GM18526 (cell line): ENCODE data around the gene KCNK17.

Experiments
- POLR2A ChIP-seq: IDR thresholded peaks from 3 replicates; pipeline ENCODE4 v1.6.1; 2011; ENCODE audit not compliant: insufficient read length; ENCODE audit errors: extremely low read depth

The KCNK17 gene

DNA sequence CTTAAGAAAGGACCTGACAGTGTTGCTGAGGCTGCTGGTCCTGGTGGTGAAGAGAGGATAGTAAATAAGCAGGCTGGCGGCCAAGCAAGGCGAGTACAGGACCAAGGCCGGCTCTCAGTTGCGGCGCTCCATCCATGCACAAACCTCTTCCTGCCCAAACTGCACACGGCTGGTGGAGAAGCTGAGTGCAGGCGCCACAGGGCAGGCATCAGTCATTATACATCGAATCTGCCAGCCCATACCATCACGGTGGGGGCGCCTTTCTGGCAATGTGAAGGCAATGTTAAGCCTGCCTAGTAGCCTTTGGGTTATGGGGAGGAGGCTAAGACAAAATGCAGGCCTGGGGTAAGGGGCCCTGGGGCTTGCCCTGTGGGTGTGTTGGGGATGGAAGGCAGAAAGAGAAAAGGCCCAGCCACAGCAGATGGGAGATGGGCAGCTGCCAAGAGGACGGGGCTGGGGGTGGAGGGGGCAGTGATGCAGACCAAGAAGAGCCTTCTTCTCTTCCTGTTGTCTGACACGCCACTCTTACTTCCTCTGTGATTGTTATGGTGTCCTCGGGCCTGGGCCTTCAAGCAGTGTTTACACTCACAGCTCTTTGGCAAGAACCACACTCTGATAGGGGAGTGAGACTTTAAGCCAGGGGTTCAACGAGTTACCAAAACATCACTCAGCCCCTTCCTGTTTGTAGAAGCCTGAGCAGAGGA is 28.6 kb upstream of the KCNK17 start:
- TF ChIP-seq POLR2A, result no peak

DNA sequence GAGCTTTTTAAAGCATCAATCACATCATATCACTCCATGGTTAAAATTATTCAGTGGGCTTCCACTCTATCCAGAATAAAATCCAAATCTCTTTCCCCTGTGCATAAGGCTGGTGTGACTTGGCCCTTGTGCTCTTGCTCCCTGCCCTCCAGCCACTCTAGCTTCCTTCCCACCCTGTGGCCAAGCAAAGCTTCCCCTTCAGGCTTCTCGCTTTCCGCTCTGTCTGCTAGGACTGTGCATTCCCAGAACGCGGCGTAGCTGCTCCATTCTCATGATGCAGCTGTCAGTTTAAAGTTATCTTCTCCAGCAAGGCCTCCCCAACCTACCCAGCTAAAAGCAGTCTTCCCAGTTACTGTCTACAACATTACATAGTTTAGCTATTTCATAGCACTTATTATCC is 27.7 kb upstream of the KCNK17 start:
- TF ChIP-seq POLR2A, result no peak

DNA sequence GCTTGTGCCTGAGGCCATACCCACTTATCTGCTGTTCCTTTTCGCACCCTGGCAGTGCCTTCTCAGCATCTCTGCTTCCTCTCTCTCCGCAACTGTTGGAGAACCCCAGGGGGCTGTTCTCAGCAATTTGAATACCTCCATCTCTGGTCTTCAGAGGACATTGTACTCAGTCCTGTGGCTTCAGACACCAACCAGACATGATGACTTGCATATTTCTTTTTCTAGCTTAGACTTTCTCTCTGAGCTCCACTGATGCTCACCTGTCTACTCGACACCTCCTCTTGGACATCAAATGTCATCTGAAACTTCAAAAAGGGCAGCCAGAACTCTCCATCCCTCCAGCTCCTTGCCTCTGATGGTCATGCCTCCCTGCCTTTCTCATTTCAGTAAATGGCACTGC is 27.1 kb upstream of the KCNK17 start:
- no peak for TF ChIP-seq POLR2A

DNA sequence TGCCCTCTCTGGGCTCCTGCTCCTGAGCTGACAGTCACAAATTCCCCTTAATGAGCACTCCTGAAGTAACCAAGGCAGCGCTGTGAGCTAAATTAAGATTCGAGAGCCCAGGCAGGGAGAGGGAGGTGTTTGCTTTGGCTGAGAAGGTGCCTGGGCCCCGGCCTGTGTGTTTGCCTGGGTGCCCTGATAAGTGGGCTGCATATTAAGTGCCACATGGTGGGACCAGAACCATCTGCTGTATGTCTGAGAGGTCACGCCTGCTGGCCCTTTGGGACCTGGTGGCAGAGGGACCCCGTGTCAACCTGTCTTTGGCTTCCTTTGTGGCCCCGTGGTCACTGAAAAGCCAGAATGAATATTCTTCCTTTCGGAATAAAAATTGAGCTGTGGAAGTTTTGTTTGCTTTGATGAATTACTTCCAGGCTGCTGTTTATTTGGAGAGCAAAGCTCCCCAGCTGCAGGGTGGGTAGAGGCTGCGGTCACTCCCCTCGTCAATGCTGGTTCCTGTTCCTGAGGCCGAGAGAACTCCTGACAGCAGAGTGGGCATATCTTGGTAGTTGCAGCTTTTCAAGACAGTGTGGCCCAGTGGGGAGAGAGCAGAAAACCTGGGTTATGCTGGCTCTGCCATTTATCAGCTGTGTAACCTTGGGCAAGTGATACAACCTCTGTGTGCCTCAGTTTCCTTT is 25.8 kb upstream of the KCNK17 start:
- no peak for TF ChIP-seq POLR2A

DNA sequence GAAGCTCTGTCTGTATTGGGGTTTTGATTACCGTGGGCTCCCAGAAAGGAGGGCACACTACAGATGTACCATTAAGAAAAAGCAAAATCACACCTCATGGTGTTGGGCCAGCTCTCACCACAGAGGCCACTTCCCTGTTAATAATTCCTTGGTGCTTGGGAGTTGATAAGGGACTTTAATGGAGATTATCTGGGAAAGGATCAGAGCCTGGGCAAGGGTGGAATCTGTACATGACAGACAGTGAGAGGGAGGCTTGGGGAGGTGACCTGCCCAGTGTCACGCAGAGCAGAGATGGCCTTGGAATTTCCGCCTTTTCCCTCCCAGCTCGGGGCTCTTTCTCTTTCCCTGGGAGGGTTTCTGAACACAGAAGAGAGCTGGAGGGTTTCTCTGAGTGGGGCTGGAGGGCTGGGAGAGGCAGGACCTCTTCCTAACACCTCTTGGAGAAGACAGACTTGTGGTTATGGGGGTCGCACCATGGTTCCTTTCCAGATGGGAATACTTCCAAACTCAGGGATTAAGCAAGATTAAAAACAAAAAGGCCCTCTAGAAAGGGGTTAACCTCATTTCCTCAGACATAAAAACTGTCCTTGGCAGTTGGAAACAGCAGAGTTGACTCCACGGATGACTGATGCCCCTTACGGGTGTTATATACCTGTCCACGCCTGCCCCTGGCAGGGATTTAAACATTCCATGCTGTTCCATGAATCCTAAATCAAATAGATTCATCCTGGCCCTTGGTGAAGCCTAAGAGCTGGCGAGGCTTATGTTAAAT is 25.1 kb upstream of the KCNK17 start:
- no peak for TF ChIP-seq POLR2A

DNA sequence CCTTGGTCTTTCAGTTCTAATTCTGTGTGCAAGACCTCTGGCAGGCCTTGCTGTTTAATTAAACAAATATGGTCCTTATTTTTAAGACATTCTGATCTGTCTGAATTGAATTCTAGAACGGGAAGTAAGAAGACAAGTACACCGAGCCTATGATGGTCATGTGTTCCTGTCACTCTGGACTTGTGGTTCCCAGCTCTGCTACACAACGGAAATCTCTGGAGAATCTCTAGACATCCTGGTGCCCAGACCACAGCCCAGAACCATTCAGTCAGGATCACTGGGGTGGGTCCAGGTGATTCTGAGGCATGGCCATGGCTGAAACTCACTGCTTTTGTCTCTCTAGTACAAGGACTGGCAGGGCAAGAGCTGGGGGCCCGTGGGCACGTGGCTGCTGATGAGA is 24.2 kb upstream of the KCNK17 start:
- TF ChIP-seq POLR2A, result no peak

DNA sequence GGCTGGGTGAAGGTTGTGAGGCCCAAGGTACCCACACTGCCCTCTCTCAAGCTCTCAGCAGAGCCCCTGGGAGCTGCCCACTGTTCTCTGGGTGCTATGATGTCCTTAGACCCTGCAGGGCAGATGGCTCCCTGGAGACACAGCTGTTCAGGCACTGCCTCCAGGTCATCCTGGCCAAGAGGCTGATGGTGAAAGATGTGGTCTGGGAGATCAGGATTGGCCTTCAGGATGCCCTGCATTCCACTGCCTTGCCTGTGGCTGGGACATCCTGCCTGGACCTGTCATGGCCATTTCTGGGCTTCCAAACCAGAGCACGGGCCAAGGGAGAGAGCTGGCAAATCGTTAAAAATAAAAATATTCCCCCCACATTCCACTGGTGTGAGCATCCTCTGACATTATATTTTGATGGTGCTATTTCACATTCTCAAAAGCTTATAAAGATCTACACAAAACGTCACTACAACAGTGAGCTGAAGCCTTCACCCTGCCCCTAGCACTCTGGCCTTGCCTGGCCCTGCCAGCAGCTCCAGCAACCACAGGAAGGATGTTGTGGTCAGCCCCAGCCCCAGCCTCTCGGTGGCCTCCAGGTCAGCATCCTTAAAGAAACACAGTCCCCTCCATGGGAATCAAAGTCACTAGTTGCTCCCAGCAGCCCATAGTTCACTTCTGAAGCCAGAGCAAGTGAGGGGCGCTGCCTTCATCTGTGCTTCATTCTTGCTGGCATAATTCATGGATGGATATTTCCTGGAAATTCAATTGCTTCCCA is 21.7 kb upstream of the KCNK17 start:
- no peak for TF ChIP-seq POLR2A

DNA sequence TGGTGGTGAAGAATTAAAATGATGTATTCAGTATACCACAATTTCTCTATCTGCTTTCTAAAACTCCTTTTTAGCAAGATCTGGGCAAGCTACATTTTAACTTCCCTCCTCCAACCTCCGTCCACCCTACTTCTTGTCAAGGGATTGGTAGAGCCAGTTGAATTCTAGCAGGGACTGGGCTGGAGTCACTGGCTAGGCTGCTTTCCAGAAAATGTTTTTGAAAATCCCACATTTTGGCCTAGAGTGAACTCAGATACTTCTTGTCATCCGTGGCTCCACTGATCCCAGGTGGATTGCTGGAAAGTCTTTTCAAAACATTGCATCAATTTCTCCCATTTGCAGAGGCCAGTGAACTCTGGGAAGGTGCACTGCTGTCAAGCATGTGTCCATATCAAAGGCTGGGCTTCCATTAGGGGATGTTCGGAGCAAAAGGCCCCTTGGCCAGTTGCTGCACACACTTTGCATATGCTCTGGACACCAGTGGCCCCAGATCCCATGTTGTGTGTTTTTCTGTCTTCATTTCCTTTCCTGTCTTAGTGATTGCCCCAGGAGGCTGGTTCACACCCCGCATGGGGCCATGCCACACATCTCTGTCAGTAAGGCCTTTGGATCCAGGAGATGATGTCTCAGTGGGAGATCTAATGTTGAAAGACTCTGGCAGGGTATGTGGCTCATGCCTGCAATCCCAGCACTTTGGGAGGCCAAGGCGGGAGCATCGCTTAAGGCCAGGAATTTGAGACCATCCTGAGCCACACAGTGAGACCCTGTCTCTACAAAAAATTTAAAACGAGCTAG is 19.6 kb upstream of the KCNK17 start:
- no peak for TF ChIP-seq POLR2A

DNA sequence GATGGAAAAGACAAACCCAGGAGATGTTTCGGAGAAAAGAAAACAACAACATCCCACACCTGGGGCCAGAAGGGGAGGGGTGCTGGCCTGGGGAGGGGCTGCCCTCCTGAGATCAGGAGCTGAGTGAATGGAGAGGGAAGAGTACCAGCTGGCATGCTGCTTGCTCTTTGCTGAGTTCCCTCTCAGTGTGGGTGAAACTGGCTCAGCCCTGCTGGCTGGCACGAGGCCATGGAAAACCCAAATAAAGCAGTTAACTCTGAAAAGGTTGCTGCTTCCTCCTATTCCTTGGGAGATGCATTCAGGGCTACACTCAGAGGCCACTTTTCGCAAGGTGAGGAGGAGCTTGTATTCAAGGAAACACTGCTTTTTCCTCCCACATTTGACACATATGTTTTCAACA is 16.3 kb upstream of the KCNK17 start:
- TF ChIP-seq POLR2A, result no peak

DNA sequence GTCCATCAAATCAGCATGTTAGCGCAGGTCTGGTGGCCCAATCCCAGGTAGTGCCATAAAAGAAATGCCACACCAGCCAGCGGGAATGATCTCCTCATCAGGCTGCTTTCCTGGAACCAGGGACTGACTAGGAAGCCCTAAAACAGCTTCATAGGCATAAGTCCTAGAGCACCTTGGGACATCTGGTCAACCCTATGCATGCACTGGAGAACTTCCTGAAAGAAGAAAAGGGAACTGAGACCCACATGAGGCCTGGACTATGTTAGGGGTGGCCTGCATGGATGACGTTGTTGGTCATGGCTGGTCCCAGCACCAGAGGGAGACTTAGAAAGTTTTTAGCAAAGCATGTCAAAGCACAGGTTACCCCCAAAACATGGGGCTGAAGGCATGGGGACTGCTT is 15.8 kb upstream of the KCNK17 start:
- TF ChIP-seq POLR2A, result no peak

DNA sequence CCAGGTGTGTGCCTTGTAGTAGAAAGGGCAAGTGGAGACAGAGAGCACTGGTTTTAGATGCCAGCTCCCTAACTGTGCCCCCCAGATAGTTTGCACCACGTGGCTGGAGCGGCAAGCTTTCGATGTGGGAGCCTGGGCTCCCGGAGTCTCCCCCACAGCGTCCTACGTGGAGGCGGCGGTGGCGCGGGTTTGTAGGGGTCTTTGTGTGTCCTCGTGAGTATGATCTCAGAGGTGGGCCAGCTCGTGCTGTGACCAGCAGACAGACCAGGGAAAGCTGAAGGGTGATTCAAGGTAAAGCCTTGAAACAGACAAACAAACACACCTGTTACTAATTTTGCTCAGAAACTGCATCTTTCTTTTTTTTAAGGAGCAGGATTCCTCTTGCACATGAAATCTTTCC is 13.8 kb upstream of the KCNK17 start:
- no peak for TF ChIP-seq POLR2A

DNA sequence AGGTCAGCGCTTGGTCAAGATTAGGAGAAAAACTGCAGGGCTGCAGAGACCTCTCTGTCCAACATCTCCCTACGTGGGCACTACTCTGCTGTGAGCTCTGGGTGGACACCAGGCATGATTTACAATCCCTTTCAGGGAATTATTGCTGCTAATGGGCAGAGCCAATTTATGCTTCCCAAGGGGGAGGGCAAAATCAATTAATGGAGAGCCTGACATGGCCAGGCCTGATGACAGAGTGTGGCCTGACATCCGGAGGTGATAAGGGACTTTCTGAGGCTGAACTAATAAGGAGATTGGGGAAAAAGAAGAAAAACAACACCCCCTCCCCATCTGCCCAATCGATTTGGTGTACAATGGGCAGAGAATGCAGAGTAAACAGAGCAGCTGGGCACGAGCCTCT is 13.3 kb upstream of the KCNK17 start:
- no peak for TF ChIP-seq POLR2A

DNA sequence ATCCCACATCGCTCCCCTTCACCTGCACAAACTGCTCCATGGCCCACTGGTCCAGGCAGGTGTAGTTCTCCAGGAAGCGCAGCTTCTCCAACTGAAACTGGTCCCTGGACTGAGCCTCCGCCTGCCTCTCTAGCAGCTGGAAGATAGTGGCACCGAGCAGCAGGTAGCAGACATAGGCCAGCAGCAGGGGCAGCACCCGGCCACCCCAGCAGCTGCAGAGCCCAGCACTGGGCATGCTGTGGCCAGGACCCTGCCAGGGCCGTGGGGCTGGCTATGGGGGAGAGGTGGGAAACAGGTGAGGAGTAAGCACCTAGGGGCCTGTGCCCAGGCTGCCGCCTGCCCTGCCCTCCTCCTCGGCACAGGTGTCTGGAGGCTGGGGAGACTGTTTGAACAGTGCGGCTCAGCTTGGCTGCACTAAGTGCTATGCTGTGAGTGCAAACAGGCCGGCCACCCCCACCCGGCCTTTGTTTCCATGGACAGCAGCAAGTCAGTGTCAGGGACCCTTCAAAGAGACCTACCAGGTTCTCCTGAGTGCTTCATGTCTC is 8.2 kb upstream of the KCNK17 start, which contains the start of gene KCNK16:
KCNK16 (minus strand) TSS at position 397 of the 545 bp plus-strand sequence; CDS start at position 235, 162 bp downstream.
- no peak for TF ChIP-seq POLR2A

DNA sequence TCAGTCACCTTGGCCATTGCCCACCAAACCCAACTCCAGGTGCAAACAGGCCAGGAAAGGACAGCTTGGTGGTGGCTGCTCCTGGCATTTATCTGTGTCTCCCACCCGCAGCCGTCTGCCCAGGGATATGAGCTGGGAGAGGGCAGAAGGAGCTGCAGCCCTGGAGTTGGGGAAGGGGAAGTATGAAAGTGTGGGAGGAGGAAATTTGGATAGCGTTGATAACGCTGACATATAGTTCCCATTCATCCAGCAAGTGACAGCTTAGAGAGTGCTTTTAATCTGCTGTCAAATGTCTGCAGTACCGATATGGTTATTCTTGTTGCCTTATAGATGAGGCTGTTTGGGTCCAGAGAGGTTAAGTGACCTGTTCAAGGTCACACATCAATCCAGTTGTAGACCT is 7.5 kb upstream of the KCNK17 start:
- no peak for TF ChIP-seq POLR2A

DNA sequence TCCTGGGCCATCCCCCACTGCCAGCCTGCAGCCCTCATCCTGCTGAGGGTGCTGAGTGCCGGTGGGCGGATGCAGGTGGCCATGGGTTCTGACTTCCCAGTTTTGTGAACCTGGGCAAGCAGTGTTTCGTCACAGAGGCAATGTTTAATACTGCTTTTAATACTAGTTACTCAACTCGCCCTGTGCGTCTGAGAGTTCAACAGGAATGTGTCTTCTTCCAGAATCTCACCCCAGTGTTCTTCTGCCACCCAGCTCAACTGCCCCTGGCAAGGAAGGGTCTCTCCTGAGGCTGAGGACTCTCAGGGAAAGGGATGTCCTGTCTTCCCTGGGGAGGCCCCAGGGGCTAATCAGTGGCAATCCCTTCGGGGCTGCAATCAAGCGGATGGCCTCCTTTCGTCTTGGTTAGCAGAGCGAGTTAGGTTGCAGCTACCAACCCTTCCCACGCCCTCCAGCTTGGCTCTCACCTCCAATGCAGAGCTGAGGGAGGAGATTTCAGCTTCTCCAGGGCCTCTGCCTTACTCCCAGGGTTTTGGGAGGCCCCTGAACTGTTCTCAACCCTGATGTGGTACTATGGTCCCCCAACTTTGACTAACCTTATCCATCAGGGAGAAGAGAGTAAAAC is 6.3 kb upstream of the KCNK17 start:
- TF ChIP-seq POLR2A, result no peak
